GM23248 (cell line): Measurements from ENCODE around the gene JAML.
"Not testable (repeated sequence)": the region's sequence is repeated elsewhere in the genome, so short reads cannot be mapped to it uniquely, and the experiment has no call there.

Experiments
- EZH2 ChIP-seq: fragments of 200-600 bp; sonication (generic); IDR thresholded peaks from 2 replicates; pipeline ENCODE4 v1.6.1; 2018; ENCODE audit warnings: antibody characterized with exemption, mild to moderate bottlenecking; ENCODE audit not compliant: insufficient read depth, poor library complexity, severe bottlenecking
- EZH2phosphoT487 ChIP-seq: fragments of 200-600 bp; sonication (generic); IDR thresholded peaks from 2 replicates; pipeline ENCODE4 v1.6.1; 2018; ENCODE audit warnings: antibody characterized with exemption, moderate library complexity, mild to moderate bottlenecking, low read depth; ENCODE audit not compliant: insufficient read depth

GRCh38 chr11:118192817-118193216, 32.0 kb downstream of the JAML start:
- TF ChIP-seq EZH2, EZH2phosphoT487: not testable (repeated sequence)
